ENCODE data around the gene SMCO4.

- TF ChIP-seq CTCF (conservative IDR thresholded peaks at IDR 0.05; ENCODE audit: low read depth, low read length) (no peak), EZH2 (IDR thresholded peaks at IDR 0.05; ENCODE audit: borderline replicate concordance, low read depth, low read length, poor library complexity, severe bottlenecking) (no peak)
Measured at GRCh38 chr11:93518081-93518480, 25.1 kb downstream of the SMCO4 start.
